Hypothalamus (tissue), 51 donors: ENCODE results near the gene HSPA1A.
"Not testable (repeated sequence)": the region's sequence is repeated elsewhere in the genome, so short reads cannot be mapped to it uniquely, and the experiment has no call there.

ENCODE experiments used
- DNase-seq, 51 donors: peaks; one replicate each; lab custom pipeline; 2025; lab: John Stamatoyannopoulos, UW

HSPA1A gene

DNA sequence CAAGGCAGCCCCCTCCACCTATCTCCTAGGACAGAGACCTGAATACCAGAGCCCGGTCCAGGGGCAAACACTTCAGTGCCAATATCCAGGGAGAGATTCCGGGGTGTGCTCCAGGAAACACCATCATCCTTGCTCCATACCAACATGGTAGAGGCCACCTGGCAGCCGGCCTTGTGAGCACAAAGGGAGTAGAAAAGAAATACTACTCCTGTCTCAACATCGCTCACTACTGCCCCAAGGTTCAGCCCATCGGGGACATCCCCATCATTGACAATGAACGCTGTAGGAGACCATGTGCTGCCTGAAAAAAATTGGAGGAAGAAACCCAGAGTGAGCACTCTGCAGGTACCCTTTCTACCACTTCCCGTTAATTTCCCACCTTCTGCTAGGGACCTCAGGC lies 45.8 kb downstream of the HSPA1A start:
- DNase-seq, result no peak

DNA sequence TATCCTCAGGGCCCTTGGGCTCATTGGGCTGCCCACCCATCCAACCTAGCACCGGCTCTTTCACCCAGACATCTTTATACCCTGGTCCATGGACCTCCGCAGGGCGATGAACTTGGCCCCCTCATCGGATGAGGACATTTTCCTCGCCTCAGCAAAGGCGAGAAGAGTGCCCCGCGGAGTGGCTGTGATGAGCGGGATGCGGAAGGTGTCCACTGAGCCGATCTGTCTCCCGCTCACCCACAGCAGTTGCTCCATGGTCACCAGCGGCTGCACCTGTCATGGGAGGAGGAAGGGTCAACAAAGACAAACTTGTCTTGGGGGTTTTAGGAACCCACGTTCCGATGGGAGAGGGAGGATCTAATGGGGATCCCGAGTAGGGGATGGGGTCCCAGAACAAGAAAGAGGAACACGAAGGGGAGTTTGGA lies 46.6 kb downstream of the HSPA1A start:
- DNase-seq, result peak in 3 of 51 donors; percentile 6 to 12 (median 12)

DNA sequence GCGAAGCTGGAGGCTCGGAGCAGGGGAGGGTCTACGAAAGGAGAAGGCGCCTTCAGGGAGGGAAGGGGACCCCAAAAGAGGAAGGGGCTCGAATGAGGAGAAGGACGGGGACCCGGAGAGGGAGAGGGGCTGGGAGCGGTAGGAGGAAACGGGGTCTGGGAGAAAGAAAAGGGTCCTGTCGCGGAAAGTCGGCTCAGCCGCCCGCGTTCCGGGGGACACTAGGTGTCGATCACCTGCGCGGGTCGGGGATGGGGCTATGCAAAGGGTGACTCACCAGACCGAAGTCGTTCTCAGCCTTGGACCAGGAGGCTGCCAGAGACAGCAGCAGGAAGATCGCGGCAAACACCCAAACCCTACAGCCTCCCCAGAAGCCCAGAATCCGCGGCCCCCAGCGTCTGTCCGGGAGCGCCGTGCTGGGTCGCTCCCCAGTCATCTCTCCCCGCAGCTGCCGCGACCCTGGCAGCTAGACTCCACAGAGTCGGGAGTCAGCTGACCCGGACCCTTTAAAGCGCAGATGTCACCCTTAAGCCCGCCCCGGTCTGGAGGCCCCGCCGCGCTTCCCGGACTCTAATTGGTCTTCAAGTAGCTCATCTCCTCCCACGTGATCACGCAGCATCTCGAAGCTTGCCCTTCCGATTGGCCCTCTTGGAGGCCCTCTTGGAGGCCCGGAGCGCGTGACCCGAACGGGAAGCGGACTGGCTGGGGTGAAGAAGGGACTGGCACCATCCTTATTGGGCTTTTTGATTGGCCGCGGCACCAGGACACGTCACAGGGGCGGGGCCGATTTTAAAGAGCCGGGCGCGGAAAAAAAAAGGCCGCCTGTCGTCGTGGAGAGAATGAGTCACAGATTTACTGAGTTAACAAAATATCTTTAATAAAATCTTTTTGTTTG lies 47.2 kb downstream of the HSPA1A start, which contains the start of gene NEU1:
Gene NEU1, minus strand, starts transcription at position 478 of the 892 bp plus-strand sequence. Its CDS starts 45 bp downstream, at position 433.
- peak; percentile 86 to 100 (median 100) for DNase-seq

DNA sequence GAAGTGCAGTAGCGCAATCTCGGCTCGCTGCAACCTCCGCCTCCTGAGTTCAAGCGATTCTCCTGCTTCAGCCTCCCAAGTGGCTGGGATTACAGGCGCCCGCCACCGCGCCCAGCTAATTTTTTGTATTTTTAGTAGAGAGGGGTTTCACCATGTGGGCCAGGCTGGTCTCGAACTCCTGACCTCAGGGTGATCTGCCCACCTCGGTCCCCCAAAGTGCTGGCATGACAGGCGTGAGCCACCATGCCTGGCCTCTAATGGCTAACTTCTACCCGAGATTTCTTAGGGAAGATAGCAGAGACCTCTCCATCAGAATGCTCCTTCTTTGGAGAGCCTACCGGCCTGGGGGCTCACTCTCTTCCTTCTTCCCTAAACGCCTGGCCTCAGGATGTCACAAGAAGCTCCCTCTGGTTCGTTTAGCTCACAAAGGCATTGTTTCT lies 48.8 kb downstream of the HSPA1A start:
- not testable (repeated sequence) for DNase-seq

DNA sequence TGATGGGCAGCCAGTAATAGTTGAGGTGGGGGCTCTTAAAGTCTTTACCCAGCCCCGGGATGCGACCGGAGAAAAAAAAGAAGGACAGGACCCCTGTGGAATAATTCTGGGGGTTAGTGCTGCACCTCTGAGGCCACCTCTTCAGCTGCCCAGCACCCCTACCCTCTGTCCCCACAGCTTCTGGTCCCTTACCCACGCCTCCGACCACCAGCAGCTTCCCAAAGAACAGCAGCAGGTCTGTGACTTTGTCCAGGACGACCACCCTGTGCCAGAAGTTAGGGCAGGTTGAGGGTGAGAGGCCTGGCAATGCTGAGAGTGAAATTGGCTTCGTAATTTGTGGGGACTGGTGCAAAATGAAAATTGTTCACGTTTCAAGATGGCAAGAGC lies 49.5 kb downstream of the HSPA1A start:
- no peak for DNase-seq

DNA sequence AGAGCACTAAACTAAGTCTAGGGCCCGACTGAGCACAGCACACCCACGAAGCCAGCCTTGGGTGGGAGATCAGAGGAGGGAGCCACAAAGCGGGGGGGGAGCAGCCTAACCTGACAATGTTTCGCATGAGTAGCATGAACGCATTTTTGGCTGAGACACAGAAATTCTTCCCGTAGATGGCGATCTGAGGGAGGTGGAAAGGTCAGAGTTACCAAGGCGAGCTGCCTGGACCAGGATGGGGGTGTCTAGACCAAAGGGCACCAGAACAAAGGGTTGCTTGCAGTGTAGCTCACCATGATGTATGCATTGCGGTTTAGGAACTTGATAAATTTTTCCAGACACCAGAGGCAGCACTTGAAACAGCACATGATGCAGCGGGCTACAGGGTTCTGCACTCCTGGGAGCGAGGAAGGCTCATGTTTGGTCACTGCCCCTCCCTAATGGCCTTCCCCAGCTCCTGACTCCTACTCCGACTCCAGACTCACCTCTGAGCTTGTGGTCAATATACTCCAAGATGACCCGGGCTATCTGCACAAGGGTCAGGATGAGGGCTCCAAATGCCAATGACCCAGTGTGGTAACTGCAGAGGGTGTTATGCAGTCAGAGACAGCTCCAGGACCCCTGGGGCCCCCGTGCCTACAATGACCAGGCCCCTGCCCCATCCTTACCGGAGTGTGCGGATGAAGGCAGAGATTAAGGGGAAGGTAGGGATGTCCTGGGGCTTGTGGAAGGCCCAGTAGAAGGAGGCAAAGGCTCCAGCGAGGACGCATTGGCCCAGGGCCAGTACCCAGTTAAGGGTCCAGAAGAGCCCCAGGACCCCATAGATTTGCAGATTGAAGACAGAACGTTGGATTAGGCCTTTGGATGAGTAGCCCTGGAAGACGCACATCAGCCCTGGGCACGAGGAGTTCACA lies 50.1 kb downstream of the HSPA1A start:
- no peak for DNase-seq
